H9 (cell line): ENCODE data around the gene STKLD1. TPM values are rescaled to one million over a fixed set of nuclear protein-coding genes. Genes with fewer than 3 reads are reported as not detected.

Experiments
- DNase-seq: peaks from one replicate; pipeline ENCODE4 v3.0.0-alpha.2; 2017
- H2AFZ ChIP-seq: one replicate; pipeline ENCODE4 v1.6.1; 2013; ENCODE audit warnings: mild to moderate bottlenecking, low read length, control low read depth, moderate library complexity
- H2AK5ac ChIP-seq: 2 replicates; pipeline ENCODE4 v1.6.1; 2013; ENCODE audit warnings: low read length, control low read depth, mixed read lengths; ENCODE audit not compliant: insufficient read length
- H2BK120ac ChIP-seq: one replicate; pipeline ENCODE4 v1.6.1; 2013; ENCODE audit warnings: low read depth, mild to moderate bottlenecking, low read length, control low read depth, inconsistent platforms; ENCODE audit not compliant: poor library complexity, severe bottlenecking
- H2BK12ac ChIP-seq: 2 replicates; pipeline ENCODE4 v1.6.1; 2013; ENCODE audit warnings: low read length, control low read depth, mixed read lengths, low read depth; ENCODE audit not compliant: insufficient read length
- H2BK15ac ChIP-seq: 2 replicates; pipeline ENCODE4 v1.6.1; 2013; ENCODE audit warnings: low read depth, low read length, control low read depth
- H2BK20ac ChIP-seq: one replicate; pipeline ENCODE4 v1.6.1; 2013; ENCODE audit warnings: low read depth, mild to moderate bottlenecking, low read length, control low read depth, inconsistent platforms; ENCODE audit not compliant: poor library complexity, severe bottlenecking
- H2BK5ac ChIP-seq: 2 replicates; pipeline ENCODE4 v1.6.1; 2013; ENCODE audit warnings: low read length, control low read depth, mixed read lengths; ENCODE audit not compliant: insufficient read length
- H3K14ac ChIP-seq: 2 replicates; pipeline ENCODE4 v1.6.1; 2013; ENCODE audit warnings: low read length, control low read depth; ENCODE audit not compliant: insufficient read depth
- H3K18ac ChIP-seq: 2 replicates; pipeline ENCODE4 v1.6.1; 2013; ENCODE audit warnings: low read depth, mild to moderate bottlenecking, mixed read lengths, low read length, control low read depth; ENCODE audit not compliant: insufficient read length
- H3K23ac ChIP-seq: 2 replicates; pipeline ENCODE4 v1.6.1; 2013; ENCODE audit warnings: low read length, control low read depth, mixed read lengths, low read depth; ENCODE audit not compliant: insufficient read length
- H3K23me2 ChIP-seq: 2 replicates; pipeline ENCODE4 v1.6.1; 2013; ENCODE audit warnings: low read depth, mild to moderate bottlenecking, mixed read lengths, low read length, control low read depth; ENCODE audit not compliant: insufficient read length, poor library complexity, severe bottlenecking
- H3K27ac ChIP-seq: 2 replicates; pipeline ENCODE4 v1.5.1; 2013; ENCODE audit warnings: low read length, control low read depth, mixed read lengths, low read depth; ENCODE audit not compliant: insufficient read length
- H3K27me3 ChIP-seq: 2 replicates; pipeline ENCODE4 v1.6.1; 2013; ENCODE audit warnings: low read length, control low read depth, inconsistent platforms; ENCODE audit not compliant: insufficient read depth
- H3K4ac ChIP-seq: 2 replicates; pipeline ENCODE4 v1.6.1; 2013; ENCODE audit warnings: low read depth, mild to moderate bottlenecking, control low read depth, inconsistent platforms, low read length, moderate library complexity
- H3K4me1 ChIP-seq: 2 replicates; pipeline ENCODE4 v1.6.1; 2013; ENCODE audit warnings: low read length, control low read depth, inconsistent platforms; ENCODE audit not compliant: insufficient read depth
- H3K4me2 ChIP-seq: 2 replicates; pipeline ENCODE4 v1.6.1; 2013; ENCODE audit warnings: low read length, control low read depth, mixed read lengths; ENCODE audit not compliant: insufficient read length, insufficient read depth
- H3K56ac ChIP-seq: 2 replicates; pipeline ENCODE4 v1.6.1; 2013; ENCODE audit warnings: low read depth, mild to moderate bottlenecking, mixed read lengths, low read length, control low read depth; ENCODE audit not compliant: insufficient read length
- H3K79me1 ChIP-seq: 2 replicates; pipeline ENCODE4 v1.6.1; 2013; ENCODE audit warnings: low read depth, mild to moderate bottlenecking, moderate library complexity, low read length, control low read depth, inconsistent platforms; ENCODE audit not compliant: insufficient read depth, poor library complexity, severe bottlenecking
- H3K79me2 ChIP-seq: 2 replicates; pipeline ENCODE4 v1.6.1; 2013; ENCODE audit warnings: low read length, control low read depth, inconsistent platforms; ENCODE audit not compliant: insufficient read depth
- H3K9ac ChIP-seq: 2 replicates; pipeline ENCODE4 v1.6.1; 2013; ENCODE audit warnings: low read length, control low read depth, mixed read lengths; ENCODE audit not compliant: insufficient read length; ENCODE audit errors: extremely low read depth
- H3K9me3 ChIP-seq: one replicate; pipeline ENCODE4 v1.6.1; 2013; ENCODE audit warnings: low read depth, low read length, inconsistent platforms; ENCODE audit not compliant: control insufficient read depth
- H3T11ph ChIP-seq: one replicate; pipeline ENCODE4 v1.6.1; 2013; ENCODE audit warnings: mild to moderate bottlenecking, low read length, control low read depth, inconsistent platforms
- H4K20me1 ChIP-seq: one replicate; pipeline ENCODE4 v1.6.1; 2013; ENCODE audit not compliant: control insufficient read depth, insufficient read length, insufficient read depth
- H4K5ac ChIP-seq: 2 replicates; pipeline ENCODE4 v1.6.1; 2013; ENCODE audit warnings: low read depth, mild to moderate bottlenecking, mixed read lengths, low read length, control low read depth; ENCODE audit not compliant: insufficient read length
- H4K8ac ChIP-seq: replicated peaks from 2 replicates; pipeline ENCODE4 v1.6.1; 2013; ENCODE audit warnings: low read length, control low read depth, mixed read lengths, low read depth; ENCODE audit not compliant: insufficient read length
- H4K91ac ChIP-seq: 2 replicates; pipeline ENCODE4 v1.6.1; 2013; ENCODE audit warnings: low read depth, mild to moderate bottlenecking, moderate library complexity, mixed read lengths, low read length, control low read depth; ENCODE audit not compliant: insufficient read length
- H3K27ac Mint-ChIP-seq, 3 experiments: 2 replicates in 2 of 3; 3 replicates in 1 of 3; pipeline ENCODE4 v1.8.0; 2020 to 2021; ENCODE audit warnings: mixed read lengths in 3 of 3, mild to moderate bottlenecking in 1 of 3, moderate library complexity in 1 of 3
- H3K27me3 Mint-ChIP-seq: 2 replicates; pipeline ENCODE4 v1.8.0; 2021; ENCODE audit warnings: low read depth, mild to moderate bottlenecking, moderate library complexity, mixed read lengths
- H3K36me3 Mint-ChIP-seq, 3 experiments: 2 replicates in 2 of 3; 3 replicates in 1 of 3; pipeline ENCODE4 v1.8.0; 2020 to 2021; ENCODE audit warnings: low read depth in 3 of 3, mixed read lengths in 3 of 3; ENCODE audit not compliant: insufficient read depth in 1 of 3
- H3K4me1 Mint-ChIP-seq, 2 experiments: 2 replicates each; pipeline ENCODE4 v1.8.0; 2020; ENCODE audit warnings: mixed read lengths in 2 of 2
- H3K4me3 Mint-ChIP-seq, 2 experiments: 2 replicates in 1 of 2; 3 replicates in 1 of 2; pipeline ENCODE4 v1.8.0; 2020 to 2021; ENCODE audit warnings: mild to moderate bottlenecking in 2 of 2, mixed read lengths in 2 of 2, moderate library complexity in 1 of 2
- H3K9me3 Mint-ChIP-seq, 2 experiments: 2 replicates in 1 of 2; 3 replicates in 1 of 2; pipeline ENCODE4 v1.8.0; 2020; ENCODE audit warnings: mild to moderate bottlenecking in 2 of 2, mixed read lengths in 2 of 2, moderate library complexity in 1 of 2
- WGBS: extraction: QIAGEN DNeasy Blood & Tissue Kit; methylation state at CpG from one replicate; pipeline ENCODE4 v1.1.7; 2013; ENCODE audit warnings: missing lambda C conversion rate, low lambda C conversion rate, mixed read lengths; ENCODE audit not compliant: insufficient read length; ENCODE audit errors: extremely low coverage; 5-methylcytosine and 5-hydroxymethylcytosine counted together
- total RNA-seq: library from RNA; stranded (reverse); gene quantifications from 2 replicates; pipeline ENCODE4 v1.2.1, GENCODE V29; 2021
- TF ChIP-seq, protein P1 (sequence below): fragments of 200-600 bp; sonication (generic); conservative IDR thresholded peaks from 3 replicates; pipeline ENCODE4 v1.8.0; 2021; ENCODE audit warnings: antibody characterized with exemption, mild to moderate bottlenecking

The STKLD1 gene
- total RNA-seq, 1 experiment from 2014 or later: 0.57 TPM

DNA sequence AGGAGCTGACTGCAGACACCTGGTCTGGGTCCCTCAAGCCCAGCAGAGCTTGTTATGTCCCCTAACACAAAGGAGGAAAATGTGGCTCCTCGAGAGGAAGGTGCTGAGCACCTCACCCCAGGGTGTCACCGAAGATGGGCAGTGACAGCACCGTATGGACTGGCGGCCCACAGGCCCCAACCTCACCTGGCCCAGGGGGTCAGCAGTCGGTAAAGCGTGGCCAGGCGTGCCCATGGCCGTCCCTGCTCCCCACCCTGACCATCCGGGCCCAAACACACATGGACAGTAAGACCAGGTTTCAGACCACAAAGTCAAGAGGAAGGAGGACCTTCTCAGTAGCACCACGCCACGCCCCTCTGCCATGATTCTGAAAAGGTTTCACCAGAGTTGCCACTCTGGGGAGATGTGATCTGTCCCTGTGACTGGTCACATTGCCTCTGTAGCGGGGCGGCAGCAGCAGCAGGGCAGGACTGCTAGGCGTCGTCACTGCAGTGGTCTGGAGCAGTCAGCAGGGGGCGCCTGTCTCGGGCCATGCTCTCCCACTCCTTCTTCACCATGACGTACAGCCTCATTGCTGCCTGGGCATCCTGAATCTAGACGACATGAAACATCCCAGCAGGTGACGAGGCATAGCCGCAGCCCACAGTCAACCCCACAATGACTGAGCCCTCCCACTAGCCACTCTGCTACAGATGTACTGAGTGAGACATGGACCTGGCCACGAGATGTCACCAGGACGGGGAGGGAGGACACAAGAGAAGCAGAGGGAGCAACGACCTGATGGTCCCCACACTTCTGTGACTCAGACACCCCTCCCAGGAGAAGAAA is 30.5 kb downstream of the STKLD1 start:
- no peak overlapping the region for H3K18ac ChIP-seq
- no peak overlapping the region for H3K14ac ChIP-seq
- H3K9me3 ChIP-seq: no peaks in the 10 kb centered on the region
- no peak overlapping the region for H3T11ph ChIP-seq
- Mint-ChIP-seq H3K9me3 (no peaks in the 10 kb centered on the region), H3K27ac (peak overlapping the region in 2 of 3 experiments; percentile 60 to 86; a peak in 1 of 7 replicates), H3K4me3 (no peak overlapping the region), H3K36me3 (peaks cover 40 to 70% (median 63%) of the 10 kb centered on the region in 3 experiments; a peak in 6 of 7 replicates), H3K27me3 (no peaks in the 10 kb centered on the region), H3K4me1 (peaks cover 0 to 2% of the 10 kb centered on the region in 2 experiments; a peak in 1 of 4 replicates)
- no peaks in the 10 kb centered on the region for H3K27me3 ChIP-seq
- H3K4me2 ChIP-seq: no peak overlapping the region
- H4K8ac ChIP-seq: no peak overlapping the region
- H2AK5ac ChIP-seq: no peak overlapping the region
- H3K23me2 ChIP-seq: no peaks in the 10 kb centered on the region
- WGBS: no CpG with 5 or more reads among the region's 24 CpGs
- H4K5ac ChIP-seq: no peak overlapping the region
- H3K9ac ChIP-seq: no peak overlapping the region
- no peak overlapping the region for H3K4ac ChIP-seq
- DNase-seq: peak; percentile 88
- H3K56ac ChIP-seq: no peak overlapping the region
- H4K20me1 ChIP-seq: peaks cover 4% of the 10 kb centered on the region
- H2BK20ac ChIP-seq: no peak overlapping the region
- no peak overlapping the region for H4K91ac ChIP-seq
- no peak overlapping the region for H2BK15ac ChIP-seq
- H3K27ac ChIP-seq: no peak overlapping the region
- H2BK120ac ChIP-seq: no peak overlapping the region
- no peaks in the 10 kb centered on the region for H3K79me2 ChIP-seq
- H2BK12ac ChIP-seq: no peak overlapping the region
- H3K79me1 ChIP-seq: no peaks in the 10 kb centered on the region
- TF ChIP-seq, protein P1, sequence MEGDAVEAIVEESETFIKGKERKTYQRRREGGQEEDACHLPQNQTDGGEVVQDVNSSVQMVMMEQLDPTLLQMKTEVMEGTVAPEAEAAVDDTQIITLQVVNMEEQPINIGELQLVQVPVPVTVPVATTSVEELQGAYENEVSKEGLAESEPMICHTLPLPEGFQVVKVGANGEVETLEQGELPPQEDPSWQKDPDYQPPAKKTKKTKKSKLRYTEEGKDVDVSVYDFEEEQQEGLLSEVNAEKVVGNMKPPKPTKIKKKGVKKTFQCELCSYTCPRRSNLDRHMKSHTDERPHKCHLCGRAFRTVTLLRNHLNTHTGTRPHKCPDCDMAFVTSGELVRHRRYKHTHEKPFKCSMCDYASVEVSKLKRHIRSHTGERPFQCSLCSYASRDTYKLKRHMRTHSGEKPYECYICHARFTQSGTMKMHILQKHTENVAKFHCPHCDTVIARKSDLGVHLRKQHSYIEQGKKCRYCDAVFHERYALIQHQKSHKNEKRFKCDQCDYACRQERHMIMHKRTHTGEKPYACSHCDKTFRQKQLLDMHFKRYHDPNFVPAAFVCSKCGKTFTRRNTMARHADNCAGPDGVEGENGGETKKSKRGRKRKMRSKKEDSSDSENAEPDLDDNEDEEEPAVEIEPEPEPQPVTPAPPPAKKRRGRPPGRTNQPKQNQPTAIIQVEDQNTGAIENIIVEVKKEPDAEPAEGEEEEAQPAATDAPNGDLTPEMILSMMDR: peak; percentile 93
- H3K4me1 ChIP-seq: no peaks in the 10 kb centered on the region
- no peak overlapping the region for H2AFZ ChIP-seq
- H3K23ac ChIP-seq: no peak overlapping the region
- no peak overlapping the region for H2BK5ac ChIP-seq
